H1 (cell line): ENCODE measurements around the gene GPS1. TPM values are rescaled to one million over a fixed set of nuclear protein-coding genes. Genes with fewer than 3 reads are reported as not detected.

Source experiments
- CTCF ChIA-PET: fragments of 300-600 bp; sonication (Branson Sonifier 250); formaldehyde crosslinking; loops from one replicate; lab custom pipeline; 2021; ENCODE audit not compliant: partially characterized antibody; lab: Charles Lee
- POLR2A ChIA-PET: fragments of 300-600 bp; sonication (Branson Sonifier 250); formaldehyde crosslinking; loops from one replicate; lab custom pipeline; 2021; ENCODE audit warnings: inconsistent platforms; ENCODE audit not compliant: partially characterized antibody; lab: Charles Lee
- DNase-seq, 2 experiments: peaks; one replicate each; pipeline versions ENCODE4 v3.0.0 to v3.0.0-alpha.2; 2010 to 2022; ENCODE audit warnings: low spot score in 2 of 2, low read depth in 1 of 2, mixed read lengths in 1 of 2
- FAIRE-seq: peaks from 2 replicates; lab custom pipeline; 2011; peaks lifted over from hg19 to GRCh38; lab: Jason Lieb, UNC
- H2AFZ ChIP-seq: 2 replicates; pipeline ENCODE4 v1.8.1; 2012; ENCODE audit warnings: low read length, inconsistent platforms
- H2AK5ac ChIP-seq: 2 replicates; pipeline ENCODE4 v1.6.1; 2013; ENCODE audit warnings: low read depth, low read length
- H2BK120ac ChIP-seq: replicated peaks from 2 replicates; pipeline ENCODE3; 2013; ENCODE audit warnings: low read depth, low read length, inconsistent platforms
- H2BK12ac ChIP-seq: 2 replicates; pipeline ENCODE4 v1.6.1; 2013; ENCODE audit warnings: low read depth, low read length
- H2BK15ac ChIP-seq: 2 replicates; pipeline ENCODE4 v1.6.1; 2013; ENCODE audit warnings: low read length
- H2BK20ac ChIP-seq: 2 replicates; pipeline ENCODE4 v1.6.1; 2013; ENCODE audit warnings: low read length
- H2BK5ac ChIP-seq: 2 replicates; pipeline ENCODE4 v1.6.1; 2013; ENCODE audit warnings: low read depth, low read length
- H3K14ac ChIP-seq: 2 replicates; pipeline ENCODE4 v1.6.1; 2013; ENCODE audit warnings: inconsistent platforms; ENCODE audit not compliant: insufficient read length
- H3K18ac ChIP-seq: 2 replicates; pipeline ENCODE4 v1.6.1; 2013; ENCODE audit warnings: low read length; ENCODE audit errors: extremely low read depth
- H3K23ac ChIP-seq: 2 replicates; pipeline ENCODE4 v1.6.1; 2013; ENCODE audit warnings: inconsistent platforms; ENCODE audit not compliant: insufficient read length
- H3K23me2 ChIP-seq: 2 replicates; pipeline ENCODE4 v1.6.1; 2013; ENCODE audit warnings: low read depth, low read length
- H3K27ac ChIP-seq: 2 replicates; pipeline ENCODE4 v1.6.1; 2011; ENCODE audit warnings: low read depth, low read length, inconsistent platforms
- H3K27me3 ChIP-seq, 4 experiments: replicated peaks in 1 of 4; 1 replicate in 1 of 4; 2 replicates in 3 of 4; pipeline versions ENCODE4 v1.6.1 to v1.8.1; 2011 to 2013; ENCODE audit warnings: low read length in 3 of 4, mild to moderate bottlenecking in 3 of 4, inconsistent platforms in 2 of 4, mixed read lengths in 2 of 4, moderate library complexity in 1 of 4; ENCODE audit not compliant: control insufficient read depth in 3 of 4, insufficient read depth in 3 of 4; ENCODE audit errors: extremely low read depth in 1 of 4
- H3K36me3 ChIP-seq, 4 experiments: 2 replicates each; pipeline versions ENCODE4 v1.6.1 to v1.8.1; 2011 to 2013; ENCODE audit warnings: mild to moderate bottlenecking in 4 of 4, low read length in 3 of 4, moderate library complexity in 2 of 4, control low read depth in 1 of 4, inconsistent platforms in 1 of 4; ENCODE audit not compliant: insufficient read depth in 4 of 4, control insufficient read depth in 2 of 4
- H3K4ac ChIP-seq: replicated peaks from 2 replicates; pipeline ENCODE3; 2013; ENCODE audit warnings: low read length, low read depth, mixed read lengths, inconsistent platforms; ENCODE audit not compliant: insufficient read length
- H3K4me1 ChIP-seq, 4 experiments: replicated peaks in 1 of 4; 1 replicate in 1 of 4; 2 replicates in 3 of 4; pipeline versions ENCODE4 v1.6.1 to v1.8.1; 2011 to 2013; ENCODE audit warnings: low read length in 3 of 4, inconsistent platforms in 2 of 4, mixed read lengths in 1 of 4; ENCODE audit not compliant: insufficient read depth in 4 of 4, control insufficient read depth in 3 of 4
- H3K4me2 ChIP-seq, 2 experiments: 2 replicates each; pipeline versions ENCODE4 v1.6.1 to v1.8.1; 2011 to 2013; ENCODE audit warnings: low read depth in 2 of 2, low read length in 2 of 2, control low read depth in 1 of 2, inconsistent platforms in 1 of 2, mild to moderate bottlenecking in 1 of 2; ENCODE audit not compliant: insufficient read depth in 1 of 2
- H3K4me3 ChIP-seq, 4 experiments: fragments of 200-600, 300-600 bp in 1 of 4; sonication (generic), shearing (Covaris generic), sonication (Bioruptor Twin) in 1 of 4; 2 replicates each; pipeline versions ENCODE4 v1.5.1 to v1.8.1; 2011 to 2016; ENCODE audit warnings: low read length in 4 of 4, low read depth in 3 of 4, control low read depth in 2 of 4, inconsistent platforms in 2 of 4, mild to moderate bottlenecking in 2 of 4, mixed read lengths in 1 of 4, moderate library complexity in 1 of 4; ENCODE audit not compliant: insufficient read depth in 2 of 4; ENCODE audit errors: extremely low read depth in 1 of 4
- H3K56ac ChIP-seq: replicated peaks from 2 replicates; pipeline ENCODE3; 2013; ENCODE audit warnings: low read depth, mild to moderate bottlenecking, mixed read lengths, low read length, inconsistent platforms; ENCODE audit not compliant: insufficient read length
- H3K79me1 ChIP-seq: 2 replicates; pipeline ENCODE4 v1.6.1; 2013; ENCODE audit warnings: low read depth, low read length, control low read depth
- H3K79me2 ChIP-seq, 2 experiments: 2 replicates each; pipeline versions ENCODE4 v1.6.1 to v1.8.1; 2012 to 2013; ENCODE audit warnings: low read length in 2 of 2, mild to moderate bottlenecking in 2 of 2, inconsistent platforms in 1 of 2; ENCODE audit not compliant: insufficient read depth in 2 of 2, control insufficient read depth in 1 of 2
- H3K9ac ChIP-seq, 4 experiments: replicated peaks in 1 of 4; 1 replicate in 1 of 4; 2 replicates in 3 of 4; pipeline versions ENCODE4 v1.6.1 to v1.8.1; 2011 to 2013; ENCODE audit warnings: low read depth in 3 of 4, low read length in 3 of 4, control low read depth in 2 of 4, mild to moderate bottlenecking in 2 of 4, moderate library complexity in 2 of 4, inconsistent platforms in 1 of 4; ENCODE audit errors: extremely low read depth in 1 of 4
- H3K9me3 ChIP-seq, 2 experiments: 2 replicates each; pipeline versions ENCODE4 v1.6.1 to v1.8.1; 2012 to 2013; ENCODE audit warnings: mild to moderate bottlenecking in 2 of 2, moderate library complexity in 2 of 2, control low read depth in 1 of 2, inconsistent platforms in 1 of 2, low read depth in 1 of 2, low read length in 1 of 2, mixed read lengths in 1 of 2; ENCODE audit not compliant: insufficient read depth in 2 of 2
- H4K20me1 ChIP-seq, 2 experiments: replicated peaks in 1 of 2; 2 replicates each; pipeline versions ENCODE3 to v1.8.1; 2011 to 2013; ENCODE audit warnings: inconsistent platforms in 2 of 2, low read length in 2 of 2, mild to moderate bottlenecking in 1 of 2; ENCODE audit not compliant: insufficient read depth in 2 of 2, control insufficient read depth in 1 of 2
- H4K5ac ChIP-seq: 2 replicates; pipeline ENCODE4 v1.6.1; 2013; ENCODE audit warnings: low read length, low read depth, mixed read lengths, inconsistent platforms; ENCODE audit not compliant: insufficient read length
- H4K8ac ChIP-seq: 2 replicates; pipeline ENCODE4 v1.8.0; 2013; ENCODE audit warnings: mild to moderate bottlenecking, moderate library complexity, low read length, inconsistent platforms; ENCODE audit not compliant: insufficient read depth; ENCODE audit errors: extremely low read depth
- H4K91ac ChIP-seq: replicated peaks from 2 replicates; pipeline ENCODE3; 2013; ENCODE audit warnings: low read length, mixed read lengths, inconsistent platforms; ENCODE audit not compliant: insufficient read length
- BCL11A ChIP-seq, 2 experiments: IDR thresholded peaks; one replicate each; pipeline ENCODE4 v1.6.1; 2011; ENCODE audit warnings: low read depth in 2 of 2, low read length in 2 of 2, mild to moderate bottlenecking in 2 of 2
- BRCA1 ChIP-seq: IDR thresholded peaks from 2 replicates; pipeline ENCODE4 v1.6.1; 2012; ENCODE audit warnings: low read depth, low read length, improper control_type of control experiment
- CBX8 ChIP-seq: fragments of 300-800, 300-1000 bp; sonication (generic); IDR thresholded peaks from 2 replicates; pipeline ENCODE4 v1.7.1; 2016; ENCODE audit warnings: low read depth, low read length, borderline replicate concordance
- GABPA ChIP-seq: IDR thresholded peaks from 2 replicates; pipeline ENCODE4 v1.6.1; 2011; ENCODE audit warnings: mild to moderate bottlenecking, low read length, moderate library complexity, borderline replicate concordance; ENCODE audit not compliant: insufficient read depth
- GTF2F1 ChIP-seq: IDR thresholded peaks from 2 replicates; pipeline ENCODE4 v1.6.1; 2012; ENCODE audit warnings: low read depth, low read length, improper control_type of control experiment, borderline replicate concordance
- HDAC6 ChIP-seq: IDR thresholded peaks from one replicate; pipeline ENCODE4 v1.7.1; 2012; ENCODE audit warnings: low read depth, mild to moderate bottlenecking, inconsistent platforms, low read length, moderate library complexity
- SIX5 ChIP-seq: IDR thresholded peaks from 2 replicates; pipeline ENCODE4 v1.6.1; 2011; ENCODE audit warnings: mild to moderate bottlenecking, low read depth, low read length
- SP4 ChIP-seq: IDR thresholded peaks from 2 replicates; pipeline ENCODE4 v1.6.1; 2012; ENCODE audit warnings: low read length, inconsistent platforms
- WGBS, 2 experiments: shearing (Covaris generic) in 1 of 2; methylation state at CpG; one replicate each; pipeline versions ENCODE4 v1.1.6 to v1.1.7; 2013 to 2015; ENCODE audit warnings: low lambda C conversion rate in 2 of 2, mixed read lengths in 2 of 2, inconsistent platforms in 1 of 2, low coverage in 1 of 2, missing lambda C conversion rate in 1 of 2; ENCODE audit not compliant: insufficient replicate concordance in 2 of 2, insufficient coverage in 1 of 2, insufficient read length in 1 of 2; ENCODE audit errors: extremely low coverage in 1 of 2, missing lambda C conversion rate in 1 of 2; 5-methylcytosine and 5-hydroxymethylcytosine counted together
- polyA plus RNA-seq, 7 experiments: library from polyadenylated mRNA; depleted of rRNA in 3 of 7; stranded (reverse) in 5 of 7; unstranded in 2 of 7; fragments of >200 nt in 5 of 7; fragments of 200-250 nt in 2 of 7; gene quantifications; 1 replicate in 5 of 7; 2 replicates in 1 of 7; 4 replicates in 1 of 7; pipeline versions ENCODE4 v1.2.1 to v1.2.3, GENCODE V29; 2011 to 2013; ENCODE audit warnings: missing spikeins in 2 of 7, mixed read lengths in 2 of 7
- total RNA-seq: library from RNA; stranded (reverse); fragmentation: NEBNext Ultra II Directional; extraction: Animal tissue kit (Norgen Biotek cat#: 25700); gene quantifications from 2 replicates; pipeline ENCODE4 v1.2.1, GENCODE V29; 2021
- TF ChIP-seq, protein P1 (sequence below): IDR thresholded peaks from 2 replicates; pipeline ENCODE4 v1.6.1; 2012; ENCODE audit warnings: low read length, inconsistent platforms

GPS1 gene
- total and polyA plus RNA-seq, 2 of the 8 experiments (the other 6 are each of a cell fraction or from before 2014, with no cell fraction given), result 153 to 277 TPM

DNA sequence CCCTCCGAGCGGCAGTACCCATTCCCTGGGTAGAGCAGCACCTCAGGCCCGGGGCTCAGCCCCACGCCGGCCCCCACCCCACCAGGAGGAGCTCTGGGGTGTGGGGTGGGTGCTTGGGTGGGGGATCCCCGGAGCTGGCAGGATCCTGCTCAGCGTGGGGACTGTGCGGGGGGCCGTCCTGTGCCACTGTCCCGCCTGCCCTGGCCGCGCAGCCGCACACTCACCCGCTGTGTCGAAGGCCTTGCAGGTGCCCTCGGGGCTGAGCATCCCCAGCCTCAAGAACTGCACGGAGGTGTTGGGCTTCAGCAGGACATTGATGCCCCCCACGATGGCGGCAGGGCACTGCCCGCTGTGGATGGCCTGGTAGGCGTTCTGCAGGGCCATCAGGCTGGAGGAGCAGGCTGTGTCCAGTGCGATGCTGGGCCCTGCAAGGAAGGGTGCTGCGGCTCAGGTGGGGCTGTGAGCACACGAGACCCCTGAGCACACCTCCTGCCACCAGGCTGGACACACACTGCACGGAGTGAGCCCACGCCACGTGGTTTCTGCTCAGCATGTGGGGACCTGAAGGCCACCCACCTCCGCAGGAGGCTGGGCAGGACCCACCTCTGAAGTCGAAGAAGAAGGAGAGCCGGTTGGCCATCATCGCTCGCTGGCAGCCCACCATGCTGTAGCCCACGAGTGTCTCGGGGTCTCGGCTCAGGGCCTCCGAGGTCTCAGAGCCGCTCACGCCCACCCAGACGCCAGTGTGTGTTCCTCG lies 41.5 kb downstream of the GPS1 start:
- H3K79me2 ChIP-seq, result peaks cover 15 to 38% of the 10 kb centered on the region in 2 experiments; a peak in 3 of 4 replicates
- no peak overlapping the region for H3K27ac ChIP-seq
- no peak overlapping the region for H4K5ac ChIP-seq
- H2AFZ ChIP-seq, result no peak overlapping the region
- WGBS, 2 experiments, result 95% methylated on average over 32 of the region's 40 CpGs; no CpG with 5 or more reads in 1 of the 2 experiments
- peaks cover 20% of the 10 kb centered on the region for H3K79me1 ChIP-seq
- peaks cover 53 to 78% (median 71%) of the 10 kb centered on the region in 4 experiments for H3K36me3 ChIP-seq
- POLR2A ChIA-PET, result interaction anchor here (1.0 to 8.8 kb wide), 2 partner anchors 15 to 36 kb away, joined by 3 to 105 read pairs; no protein-coding TSS in a partner anchor
- peaks cover 0 to 13% (median 10%) of the 10 kb centered on the region in 4 experiments; a peak in 6 of 7 replicates for H3K4me1 ChIP-seq
- H3K14ac ChIP-seq, result no peak overlapping the region
- H3K23ac ChIP-seq, result no peak overlapping the region
- H3K27me3 ChIP-seq, result no peaks in the 10 kb centered on the region
- no peak overlapping the region for H2BK120ac ChIP-seq
- no peak overlapping the region for H2AK5ac ChIP-seq
- H4K20me1 ChIP-seq, result peaks cover 16 to 70% of the 10 kb centered on the region in 2 experiments
- H3K4me3 ChIP-seq, result no peak overlapping the region
- no peak for DNase-seq
- no peak overlapping the region for H3K18ac ChIP-seq
- no peak overlapping the region for H4K91ac ChIP-seq
- H3K9ac ChIP-seq, result no peak overlapping the region; a peak in 1 of 7 replicates
- CTCF ChIA-PET, result interaction anchor here (0.6 to 1.5 kb wide), 3 partner anchors 55 to 233 kb away, joined by 3 to 5 read pairs (median 3); partner anchors contain the start of gene DCXR
- peak overlapping the region; percentile 79; the same call in 1 of the 2 replicates for H4K8ac ChIP-seq
- H3K56ac ChIP-seq, result no peak overlapping the region
- H3K23me2 ChIP-seq, result peaks cover 8% of the 10 kb centered on the region; the same call in 1 of the 2 replicates
- no peak overlapping the region for H3K4me2 ChIP-seq
- no peaks in the 10 kb centered on the region for H3K9me3 ChIP-seq
- no peak overlapping the region for H3K4ac ChIP-seq
- H2BK12ac ChIP-seq, result no peak overlapping the region
- H2BK20ac ChIP-seq, result no peak overlapping the region
- FAIRE-seq, result no peak
- H2BK5ac ChIP-seq, result peak overlapping the region; percentile 60; the same call in 1 of the 2 replicates
- H2BK15ac ChIP-seq, result no peak overlapping the region
- TF ChIP-seq GABPA (no peak), SIX5 (no peak), BRCA1 (no peak), SP4 (no peak), BCL11A (IDR thresholded peaks at IDR 0.05; ENCODE audit: low read depth in 2 of 2, low read length in 2 of 2) (no peak), GTF2F1 (no peak), CBX8 (no peak), HDAC6 (no peak)
- TF ChIP-seq, protein P1, sequence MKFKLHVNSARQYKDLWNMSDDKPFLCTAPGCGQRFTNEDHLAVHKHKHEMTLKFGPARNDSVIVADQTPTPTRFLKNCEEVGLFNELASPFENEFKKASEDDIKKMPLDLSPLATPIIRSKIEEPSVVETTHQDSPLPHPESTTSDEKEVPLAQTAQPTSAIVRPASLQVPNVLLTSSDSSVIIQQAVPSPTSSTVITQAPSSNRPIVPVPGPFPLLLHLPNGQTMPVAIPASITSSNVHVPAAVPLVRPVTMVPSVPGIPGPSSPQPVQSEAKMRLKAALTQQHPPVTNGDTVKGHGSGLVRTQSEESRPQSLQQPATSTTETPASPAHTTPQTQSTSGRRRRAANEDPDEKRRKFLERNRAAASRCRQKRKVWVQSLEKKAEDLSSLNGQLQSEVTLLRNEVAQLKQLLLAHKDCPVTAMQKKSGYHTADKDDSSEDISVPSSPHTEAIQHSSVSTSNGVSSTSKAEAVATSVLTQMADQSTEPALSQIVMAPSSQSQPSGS, result no peak
